HepG2 (cell line): ENCODE measurements around the gene BHLHE23. TPM values are rescaled to one million over a fixed set of nuclear protein-coding genes. Genes with fewer than 3 reads are reported as not detected.

Experiments
- ARID3A ChIP-seq: IDR thresholded peaks from 2 replicates; pipeline ENCODE4 v1.6.1; 2012; ENCODE audit warnings: low read depth, low read length, improper control_type of control experiment
- BATF2 ChIP-seq: sonication (generic); formaldehyde crosslinking; IDR thresholded peaks from 2 replicates; pipeline ENCODE4 v1.8.0; 2022; ENCODE audit warnings: mild to moderate bottlenecking, missing genetic modification reagents, moderate library complexity
- CREB1 ChIP-seq, 2 experiments: fragments of 450-650 bp in 1 of 2; IDR thresholded peaks; 2 replicates each; pipeline ENCODE4 v1.6.1; 2016 to 2017; ENCODE audit warnings: control low read depth in 1 of 2, mild to moderate bottlenecking in 1 of 2, missing compliant biosample characterization in 1 of 2, missing genetic modification characterization in 1 of 2
- FOXO1 ChIP-seq: sonication (generic); formaldehyde crosslinking; IDR thresholded peaks from 2 replicates; pipeline ENCODE4 v1.4.0; 2020; ENCODE audit warnings: missing genetic modification reagents
- GPN1 ChIP-seq: sonication (generic); formaldehyde crosslinking; IDR thresholded peaks from 2 replicates; pipeline ENCODE4 v1.5.1; 2020; ENCODE audit warnings: missing genetic modification reagents, borderline replicate concordance
- HOXA7 ChIP-seq: sonication (generic); formaldehyde crosslinking; IDR thresholded peaks from 2 replicates; pipeline ENCODE4 v1.8.1; 2022; ENCODE audit warnings: mild to moderate bottlenecking, missing genetic modification reagents, moderate library complexity
- IKZF4 ChIP-seq: sonication (generic); formaldehyde crosslinking; IDR thresholded peaks from 2 replicates; pipeline ENCODE4 v1.5.1; 2020; ENCODE audit warnings: borderline replicate concordance, mild to moderate bottlenecking, low read depth, missing genetic modification reagents; ENCODE audit errors: not compliant biosample characterization
- MEIS2 ChIP-seq: sonication (generic); formaldehyde crosslinking; IDR thresholded peaks from 2 replicates; pipeline ENCODE4 v1.9.0; 2021; ENCODE audit warnings: mild to moderate bottlenecking, missing genetic modification reagents
- PPARG ChIP-seq: conservative IDR thresholded peaks from 2 replicates; pipeline ENCODE4 v1.6.1; 2016; ENCODE audit warnings: missing biosample characterization, missing genetic modification reagents
- RAD51 ChIP-seq: fragments of 450-650 bp; IDR thresholded peaks from 2 replicates; pipeline ENCODE4 v1.6.1; 2016; ENCODE audit warnings: borderline replicate concordance
- SNAPC2 ChIP-seq: sonication (generic); formaldehyde crosslinking; IDR thresholded peaks from 2 replicates; pipeline ENCODE4 v1.8.1; 2022; ENCODE audit warnings: mild to moderate bottlenecking, missing genetic modification reagents
- YEATS4 ChIP-seq: sonication (generic); formaldehyde crosslinking; IDR thresholded peaks from 2 replicates; pipeline ENCODE4 v1.4.0; 2020; ENCODE audit warnings: missing genetic modification reagents, borderline replicate concordance
- ZNF512 ChIP-seq: sonication (generic); formaldehyde crosslinking; IDR thresholded peaks from 2 replicates; pipeline ENCODE4 v1.4.0; 2020; ENCODE audit warnings: mild to moderate bottlenecking, missing genetic modification reagents
- ZNF556 ChIP-seq: sonication (generic); formaldehyde crosslinking; IDR thresholded peaks from 2 replicates; pipeline ENCODE4 v1.4.0; 2020; ENCODE audit warnings: mild to moderate bottlenecking, missing genetic modification reagents, borderline replicate concordance
- ZNF589 ChIP-seq: sonication (generic); formaldehyde crosslinking; conservative IDR thresholded peaks from 2 replicates; pipeline ENCODE4 v1.8.0; 2022; ENCODE audit warnings: mild to moderate bottlenecking, moderate library complexity, missing genetic modification reagents
- ZNF619 ChIP-seq: sonication (generic); formaldehyde crosslinking; IDR thresholded peaks from 2 replicates; pipeline ENCODE4 v1.4.0; 2020; ENCODE audit warnings: mild to moderate bottlenecking, missing genetic modification reagents
- ZNF766 ChIP-seq: sonication (generic); formaldehyde crosslinking; IDR thresholded peaks from 2 replicates; pipeline ENCODE4 v1.5.0; 2020; ENCODE audit warnings: missing genetic modification reagents, borderline replicate concordance
- polyA plus RNA-seq, 8 experiments: library from polyadenylated mRNA; depleted of rRNA in 3 of 8; stranded (reverse) in 7 of 8; unstranded in 1 of 8; fragments of >200 nt; fragmentation: Illumina TruSeq in 4 of 8; extraction: Trizol in 4 of 8; gene quantifications; 2 replicates each; pipeline versions ENCODE4 v1.2.1 to v1.2.3, GENCODE V29; 2011 to 2016; ENCODE audit warnings: low read depth in 4 of 8, missing spikeins in 1 of 8, mixed read lengths in 1 of 8; ENCODE audit not compliant: insufficient read depth in 1 of 8
- total RNA-seq, 5 experiments: library from RNA; depleted of rRNA; stranded (reverse); fragments of >200 nt; fragmentation: Illumina TruSeq; extraction: Trizol; gene quantifications; 2 replicates each; pipeline ENCODE4 v1.2.3, GENCODE V29; 2016; ENCODE audit warnings: low read depth in 1 of 5
- TF ChIP-seq, protein P1 (sequence below): sonication (generic); formaldehyde crosslinking; IDR thresholded peaks from 2 replicates; pipeline ENCODE4 v1.8.0; 2022; ENCODE audit warnings: mild to moderate bottlenecking, missing genetic modification reagents, borderline replicate concordance
- TF ChIP-seq, protein P2 (sequence below): IDR thresholded peaks from 2 replicates; pipeline ENCODE4 v1.6.1; 2018; ENCODE audit warnings: missing genetic modification reagents, mild to moderate bottlenecking, missing compliant biosample characterization
- TF ChIP-seq, protein P3 (sequence below): sonication (generic); formaldehyde crosslinking; IDR thresholded peaks from 2 replicates; pipeline ENCODE4 v1.9.0; 2022; ENCODE audit warnings: missing genetic modification reagents, mild to moderate bottlenecking, borderline replicate concordance

BHLHE23 gene
- total and polyA plus RNA-seq, 2 of the 13 experiments (the other 11 are each of a cell fraction or from before 2014, with no cell fraction given), result not detected

- TF ChIP-seq, protein P1, sequence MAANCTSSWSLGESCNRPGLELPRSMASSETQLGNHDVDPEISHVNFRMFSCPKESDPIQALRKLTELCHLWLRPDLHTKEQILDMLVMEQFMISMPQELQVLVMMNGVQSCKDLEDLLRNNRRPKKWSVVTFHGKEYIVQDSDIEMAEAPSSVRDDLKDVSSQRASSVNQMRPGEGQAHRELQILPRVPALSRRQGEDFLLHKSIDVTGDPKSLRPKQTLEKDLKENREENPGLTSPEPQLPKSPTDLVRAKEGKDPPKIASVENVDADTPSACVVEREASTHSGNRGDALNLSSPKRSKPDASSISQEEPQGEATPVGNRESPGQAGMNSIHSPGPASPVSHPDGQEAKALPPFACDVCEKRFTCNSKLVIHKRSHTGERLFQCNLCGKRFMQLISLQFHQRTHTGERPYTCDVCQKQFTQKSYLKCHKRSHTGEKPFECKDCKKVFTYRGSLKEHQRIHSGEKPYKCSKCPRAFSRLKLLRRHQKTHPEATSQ (CRISPR knock-in tag), result no peak
- TF ChIP-seq CREB1 (IDR thresholded peaks at IDR 0.05) (peak; percentile 2; the same call in 1 of the 2 replicates), CREB1 (CRISPR knock-in tag; IDR thresholded peaks at IDR 0.05) (no peak), HOXA7 (CRISPR knock-in tag) (0 out of 2 replicates have a peak, but pooled peaks have one; percentile 39), YEATS4 (CRISPR knock-in tag) (no peak), BATF2 (CRISPR knock-in tag) (0 out of 2 replicates have a peak, but pooled peaks have one; percentile 14), ZNF619 (CRISPR knock-in tag) (no peak), GPN1 (no peak), ZNF556 (CRISPR knock-in tag) (no peak), ZNF512 (CRISPR knock-in tag) (no peak), PPARG (CRISPR knock-in tag) (no peak), IKZF4 (no peak), RAD51 (peak; percentile 7; the same call in 1 of the 2 replicates), ZNF589 (CRISPR knock-in tag) (0 out of 2 replicates have a peak, but pooled peaks have one; percentile 22), ZNF766 (no peak), SNAPC2 (CRISPR knock-in tag) (0 out of 2 replicates have a peak, but pooled peaks have one; percentile 66), FOXO1 (CRISPR knock-in tag) (no peak), ARID3A (no peak), MEIS2 (CRISPR knock-in tag) (no peak)
- TF ChIP-seq, protein P2, sequence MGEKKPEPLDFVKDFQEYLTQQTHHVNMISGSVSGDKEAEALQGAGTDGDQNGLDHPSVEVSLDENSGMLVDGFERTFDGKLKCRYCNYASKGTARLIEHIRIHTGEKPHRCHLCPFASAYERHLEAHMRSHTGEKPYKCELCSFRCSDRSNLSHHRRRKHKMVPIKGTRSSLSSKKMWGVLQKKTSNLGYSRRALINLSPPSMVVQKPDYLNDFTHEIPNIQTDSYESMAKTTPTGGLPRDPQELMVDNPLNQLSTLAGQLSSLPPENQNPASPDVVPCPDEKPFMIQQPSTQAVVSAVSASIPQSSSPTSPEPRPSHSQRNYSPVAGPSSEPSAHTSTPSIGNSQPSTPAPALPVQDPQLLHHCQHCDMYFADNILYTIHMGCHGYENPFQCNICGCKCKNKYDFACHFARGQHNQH (CRISPR knock-in tag), result no peak
- TF ChIP-seq, protein P3, sequence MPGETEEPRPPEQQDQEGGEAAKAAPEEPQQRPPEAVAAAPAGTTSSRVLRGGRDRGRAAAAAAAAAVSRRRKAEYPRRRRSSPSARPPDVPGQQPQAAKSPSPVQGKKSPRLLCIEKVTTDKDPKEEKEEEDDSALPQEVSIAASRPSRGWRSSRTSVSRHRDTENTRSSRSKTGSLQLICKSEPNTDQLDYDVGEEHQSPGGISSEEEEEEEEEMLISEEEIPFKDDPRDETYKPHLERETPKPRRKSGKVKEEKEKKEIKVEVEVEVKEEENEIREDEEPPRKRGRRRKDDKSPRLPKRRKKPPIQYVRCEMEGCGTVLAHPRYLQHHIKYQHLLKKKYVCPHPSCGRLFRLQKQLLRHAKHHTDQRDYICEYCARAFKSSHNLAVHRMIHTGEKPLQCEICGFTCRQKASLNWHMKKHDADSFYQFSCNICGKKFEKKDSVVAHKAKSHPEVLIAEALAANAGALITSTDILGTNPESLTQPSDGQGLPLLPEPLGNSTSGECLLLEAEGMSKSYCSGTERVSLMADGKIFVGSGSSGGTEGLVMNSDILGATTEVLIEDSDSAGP (CRISPR knock-in tag), result no peak
Observed at GRCh38 chr20:62971211-62971949, 35.4 kb downstream of the BHLHE23 start (continued).
